GM18511 (cell line): Measurements from ENCODE around the gene ARHGEF1.
A peak's percentile ranks its signal among the peaks of the same experiment; 100 is the strongest.

Experiments used
- ATAC-seq: cut with Tn5 transposase; IDR thresholded peaks from one replicate; pipeline ENCODE4 v1.9.1; 2021; ENCODE audit warnings: mild to moderate bottlenecking, moderate library complexity; ENCODE audit not compliant: unreplicated experiment

Gene ARHGEF1, protein sequence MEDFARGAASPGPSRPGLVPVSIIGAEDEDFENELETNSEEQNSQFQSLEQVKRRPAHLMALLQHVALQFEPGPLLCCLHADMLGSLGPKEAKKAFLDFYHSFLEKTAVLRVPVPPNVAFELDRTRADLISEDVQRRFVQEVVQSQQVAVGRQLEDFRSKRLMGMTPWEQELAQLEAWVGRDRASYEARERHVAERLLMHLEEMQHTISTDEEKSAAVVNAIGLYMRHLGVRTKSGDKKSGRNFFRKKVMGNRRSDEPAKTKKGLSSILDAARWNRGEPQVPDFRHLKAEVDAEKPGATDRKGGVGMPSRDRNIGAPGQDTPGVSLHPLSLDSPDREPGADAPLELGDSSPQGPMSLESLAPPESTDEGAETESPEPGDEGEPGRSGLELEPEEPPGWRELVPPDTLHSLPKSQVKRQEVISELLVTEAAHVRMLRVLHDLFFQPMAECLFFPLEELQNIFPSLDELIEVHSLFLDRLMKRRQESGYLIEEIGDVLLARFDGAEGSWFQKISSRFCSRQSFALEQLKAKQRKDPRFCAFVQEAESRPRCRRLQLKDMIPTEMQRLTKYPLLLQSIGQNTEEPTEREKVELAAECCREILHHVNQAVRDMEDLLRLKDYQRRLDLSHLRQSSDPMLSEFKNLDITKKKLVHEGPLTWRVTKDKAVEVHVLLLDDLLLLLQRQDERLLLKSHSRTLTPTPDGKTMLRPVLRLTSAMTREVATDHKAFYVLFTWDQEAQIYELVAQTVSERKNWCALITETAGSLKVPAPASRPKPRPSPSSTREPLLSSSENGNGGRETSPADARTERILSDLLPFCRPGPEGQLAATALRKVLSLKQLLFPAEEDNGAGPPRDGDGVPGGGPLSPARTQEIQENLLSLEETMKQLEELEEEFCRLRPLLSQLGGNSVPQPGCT

DNA sequence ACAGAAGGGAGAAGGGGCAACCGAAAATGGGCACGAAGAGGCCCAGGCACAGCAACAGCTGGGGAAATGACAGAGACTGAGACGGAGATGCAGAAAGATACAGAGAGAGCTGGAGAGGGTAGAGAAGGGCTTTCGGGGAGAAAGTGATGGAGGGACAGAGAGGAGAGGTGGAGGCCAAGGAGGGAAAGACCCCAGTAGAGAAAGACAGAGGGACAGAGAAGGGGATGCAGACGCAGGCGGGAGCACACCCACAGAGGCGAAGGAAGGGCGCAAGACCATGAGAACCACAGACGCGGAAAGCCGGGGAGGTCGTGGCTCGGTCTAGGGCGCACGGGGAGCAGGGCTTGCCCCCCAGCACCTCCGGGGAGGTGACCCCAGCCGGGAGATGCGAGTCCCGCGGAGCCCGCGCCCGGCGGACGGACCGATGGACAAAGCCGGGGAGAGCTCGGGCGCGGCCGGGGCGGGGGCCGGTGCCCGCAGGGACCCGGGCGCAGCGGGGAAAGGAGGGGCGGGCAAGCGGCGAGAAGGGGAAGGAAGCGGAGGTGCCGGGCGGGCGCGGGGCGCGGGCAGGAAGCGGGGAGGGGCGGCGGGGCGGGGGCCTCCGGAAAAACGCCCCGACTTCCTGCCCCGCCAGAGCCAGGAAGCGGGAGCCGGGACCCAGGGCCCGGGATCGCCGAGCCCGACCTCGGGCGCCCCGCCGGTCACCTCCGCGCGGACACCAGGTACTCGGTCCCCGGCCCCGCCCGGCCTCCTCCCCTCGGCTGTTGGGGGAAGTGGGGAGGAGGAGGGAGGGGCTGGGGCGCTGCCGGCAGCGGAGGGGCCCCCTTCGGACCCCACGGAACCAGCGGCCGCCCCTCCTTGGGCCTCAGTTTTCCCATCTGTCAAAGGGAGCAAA lies at the start of gene ARHGEF1:
Gene ARHGEF1 (plus strand): TSS at position 617 of the 895 bp plus-strand sequence. CDS start 4,899 bp downstream, outside the sequence.
- no peak for ATAC-seq

DNA sequence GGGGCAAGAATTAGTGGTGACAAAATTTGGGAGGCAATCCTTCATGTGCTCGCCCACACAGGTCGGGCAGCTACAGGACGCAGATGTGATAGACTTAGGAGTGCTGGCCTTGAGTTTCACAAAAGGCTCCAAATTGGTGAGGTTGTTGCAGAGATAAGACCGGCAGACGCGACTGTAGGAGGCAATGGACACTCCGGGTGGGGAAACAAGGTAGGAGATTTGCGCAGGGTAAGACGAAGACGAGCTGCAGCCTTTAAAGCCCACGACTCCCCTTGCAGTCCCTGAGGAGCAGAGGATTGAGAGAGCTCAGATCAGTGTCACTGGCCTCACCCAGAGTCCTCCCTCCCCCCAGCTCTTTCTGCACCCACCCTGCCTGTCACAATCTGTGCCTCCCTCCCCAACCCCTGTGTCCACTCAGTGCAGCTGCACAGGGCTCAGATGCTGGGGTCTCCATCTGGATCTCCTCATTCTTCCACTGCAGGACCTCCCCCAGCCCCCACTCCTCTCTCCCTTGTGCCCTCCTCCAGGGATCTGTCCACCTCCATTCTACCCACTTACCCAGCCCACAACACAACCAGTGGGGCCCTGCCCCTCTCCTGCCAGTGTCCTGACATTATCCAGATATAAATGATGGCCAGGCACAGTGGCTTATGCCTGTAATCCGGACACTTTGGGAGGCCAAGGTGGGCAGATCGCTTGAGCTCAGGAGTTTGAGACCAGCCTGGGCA lies 44.8 kb upstream of the ARHGEF1 start:
- ATAC-seq: no peak

DNA sequence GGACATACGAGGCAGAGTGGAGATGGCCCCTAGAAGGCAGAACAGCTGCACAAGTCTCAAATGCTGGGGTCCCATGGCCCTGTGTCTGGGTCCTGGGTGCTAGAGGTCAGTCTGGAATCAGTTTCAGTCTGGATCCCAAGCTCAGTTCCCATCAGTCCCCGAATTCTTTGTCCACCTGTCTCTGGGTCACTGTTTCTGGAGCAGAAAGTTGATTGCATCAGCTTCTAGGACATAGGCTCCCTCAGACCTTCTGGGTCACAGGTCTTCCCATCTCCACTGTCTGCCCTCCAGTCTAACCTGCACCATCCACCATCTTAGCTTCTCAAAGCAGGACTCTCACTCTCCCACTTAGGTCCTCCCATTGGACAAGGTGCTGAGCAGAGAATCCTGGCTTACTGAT lies 43.8 kb upstream of the ARHGEF1 start:
- no peak for ATAC-seq

DNA sequence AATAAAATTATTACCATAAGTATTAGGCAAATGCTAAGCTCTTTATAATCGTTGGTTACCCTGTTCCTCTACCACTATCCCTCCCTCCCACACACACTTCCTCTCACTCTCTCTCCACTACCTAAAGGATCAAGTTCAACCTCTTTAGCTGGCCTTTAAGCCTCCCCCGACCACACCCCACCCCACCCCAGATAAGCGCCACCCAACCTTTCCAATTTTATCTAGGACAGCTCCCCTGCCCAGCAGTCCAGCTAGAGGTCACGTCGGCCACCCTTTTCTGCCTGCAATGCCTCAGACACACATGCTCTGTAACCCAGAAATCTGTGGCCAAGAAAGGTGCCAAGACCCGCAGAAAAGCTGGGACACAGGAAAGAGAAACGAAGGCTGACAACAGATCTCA lies 39.6 kb upstream of the ARHGEF1 start:
- no peak for ATAC-seq

DNA sequence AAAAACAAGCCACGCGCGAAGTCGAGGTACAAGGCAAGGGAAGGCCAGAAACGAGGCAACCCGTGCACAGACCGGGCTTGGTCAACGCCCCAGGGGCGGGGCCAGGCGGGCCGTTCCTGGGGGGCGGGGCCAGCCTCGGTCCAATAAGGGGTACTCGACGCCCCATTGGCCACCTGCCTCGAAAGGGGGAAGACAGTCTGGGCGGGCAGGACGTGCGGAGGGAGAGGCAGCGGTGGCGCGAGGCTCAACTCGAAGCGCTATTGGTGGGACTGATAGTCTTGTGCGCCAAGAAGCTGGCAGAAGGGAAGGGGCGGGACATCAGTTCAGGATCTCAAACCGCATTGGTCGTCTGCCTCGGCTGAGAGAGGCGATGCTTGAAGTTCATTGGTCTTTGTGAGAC lies 38.4 kb upstream of the ARHGEF1 start, which contains the start of gene LYPD4:
Gene LYPD4 (minus strand): TSS at position 83 of the 400 bp plus-strand sequence. CDS start 5,398 bp downstream, outside the sequence.
- ATAC-seq: no peak

DNA sequence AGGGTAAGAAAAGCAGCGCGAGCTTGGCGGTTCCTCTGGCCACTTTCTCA lies 38.2 kb upstream of the ARHGEF1 start, which contains the start of gene DMRTC2:
Gene DMRTC2 (plus strand): TSS at position 42 of the 50 bp plus-strand sequence. CDS start 2,387 bp downstream, outside the sequence.
- no peak for ATAC-seq

DNA sequence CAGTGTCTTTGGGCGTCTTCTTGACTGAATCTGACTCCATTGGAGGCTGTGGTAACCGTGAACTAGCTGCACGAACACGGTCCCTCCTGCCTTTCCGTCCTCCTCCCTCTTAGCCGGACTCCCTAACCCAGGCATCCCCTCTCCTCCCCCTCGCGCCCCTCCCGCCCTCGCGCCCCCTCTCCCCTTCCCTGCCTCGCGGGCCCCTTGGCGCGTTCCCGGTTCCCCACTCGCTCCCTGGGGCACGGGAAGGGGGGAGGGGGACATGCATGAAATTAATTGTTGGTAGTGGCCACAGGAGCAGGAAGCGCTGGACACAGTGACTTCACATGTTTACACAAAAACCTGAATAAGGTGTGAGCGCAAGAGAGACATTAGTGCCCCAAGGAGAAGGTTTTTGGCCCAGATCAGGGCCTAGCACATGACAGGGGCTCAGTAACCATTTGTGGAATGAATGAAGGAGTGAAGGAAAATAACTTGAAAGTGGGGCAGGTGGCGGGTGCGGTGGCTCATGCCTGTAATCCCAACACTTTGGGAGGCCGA lies 37.9 kb upstream of the ARHGEF1 start:
- no peak for ATAC-seq

DNA sequence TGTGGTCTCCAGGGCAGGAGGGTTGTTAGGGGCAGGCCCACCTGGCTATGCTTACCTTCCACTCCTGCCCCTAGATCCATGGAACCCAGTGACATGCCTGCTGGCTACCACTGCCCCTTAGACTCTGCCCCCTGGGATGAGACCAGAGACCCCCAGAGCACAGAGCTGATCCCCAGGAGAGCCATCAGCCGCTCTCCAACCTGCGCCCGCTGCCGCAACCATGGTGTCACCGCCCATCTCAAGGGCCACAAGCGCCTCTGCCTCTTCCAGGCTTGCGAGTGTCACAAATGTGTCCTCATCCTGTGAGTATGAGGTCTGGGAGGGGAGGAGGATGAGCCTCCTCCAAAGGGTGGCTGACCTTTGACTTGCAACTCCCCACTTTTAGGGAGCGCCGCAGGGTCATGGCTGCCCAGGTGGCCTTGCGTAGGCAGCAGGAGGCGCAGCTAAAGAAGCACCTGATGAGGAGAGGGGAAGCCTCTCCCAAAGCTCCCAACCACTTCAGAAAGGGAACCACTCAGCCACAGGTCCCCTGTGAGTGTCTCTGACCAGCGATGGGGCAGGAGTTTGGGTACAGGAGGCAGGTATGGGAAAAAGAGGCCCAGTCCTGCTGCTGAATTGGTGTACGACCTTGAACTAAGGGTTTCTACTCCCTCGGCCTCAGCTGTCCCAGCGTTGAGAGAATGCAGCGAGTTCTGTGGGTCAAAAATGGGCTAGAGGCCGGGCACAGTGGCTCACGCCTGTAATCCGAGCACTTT lies 35.5 kb upstream of the ARHGEF1 start:
- ATAC-seq: no peak

DNA sequence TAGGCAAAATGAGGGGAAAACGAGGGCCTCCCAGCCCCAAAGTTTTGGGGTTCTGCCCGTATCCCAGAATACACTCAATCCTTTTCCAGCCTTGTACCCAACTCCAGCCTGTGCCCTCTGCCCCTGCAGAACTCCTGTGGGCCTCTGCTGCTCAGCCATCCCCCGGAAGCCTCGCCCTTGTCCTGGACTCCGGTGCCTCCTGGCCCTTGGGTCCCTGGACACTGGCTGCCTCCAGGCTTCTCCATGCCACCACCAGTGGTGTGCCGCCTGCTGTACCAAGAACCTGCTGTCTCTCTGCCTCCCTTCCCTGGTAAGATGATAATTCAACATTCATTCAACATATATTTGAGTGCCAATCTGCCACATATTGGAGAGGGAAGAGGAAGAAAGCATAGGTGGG lies 34.3 kb upstream of the ARHGEF1 start:
- no peak for ATAC-seq

DNA sequence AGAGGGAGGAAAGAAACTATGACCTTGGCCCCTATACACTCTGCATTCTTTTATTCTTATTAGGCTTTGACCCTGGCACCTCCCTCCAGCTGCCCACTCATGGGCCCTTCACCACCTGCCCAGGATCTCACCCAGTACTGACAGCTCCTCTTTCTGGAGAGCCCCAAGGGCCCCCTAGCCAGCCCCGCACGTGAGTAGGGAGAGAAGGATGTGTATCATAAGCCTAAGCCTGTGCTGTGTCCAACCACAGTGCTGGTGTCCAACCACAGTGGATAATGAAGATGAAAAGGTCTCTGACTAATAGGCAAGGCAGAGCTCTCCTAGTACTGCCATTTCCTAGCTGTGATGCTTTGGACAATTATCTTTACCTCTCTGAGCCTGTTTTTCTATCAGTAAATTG lies 33.9 kb upstream of the ARHGEF1 start:
- no peak for ATAC-seq

DNA sequence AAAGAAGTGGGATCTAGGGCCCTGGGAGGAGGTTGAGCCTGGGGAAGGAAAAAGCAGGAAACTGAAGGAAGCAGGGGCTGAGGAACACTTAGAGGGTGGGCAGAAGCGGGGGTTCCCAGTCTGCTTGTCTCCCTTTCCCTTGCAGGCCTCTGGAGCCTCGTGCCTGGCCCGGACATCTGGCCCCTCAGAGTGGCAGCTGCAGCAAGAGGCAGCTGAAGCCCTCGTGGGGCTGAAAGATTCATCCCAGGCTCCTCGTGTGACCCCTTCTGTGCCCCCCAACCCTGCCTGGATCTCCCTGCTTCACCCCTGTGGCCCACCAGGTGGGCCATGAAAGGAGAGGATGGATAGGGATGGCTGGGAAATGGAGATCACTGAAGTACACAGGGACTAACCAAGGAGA lies 32.6 kb upstream of the ARHGEF1 start:
- ATAC-seq: no peak

DNA sequence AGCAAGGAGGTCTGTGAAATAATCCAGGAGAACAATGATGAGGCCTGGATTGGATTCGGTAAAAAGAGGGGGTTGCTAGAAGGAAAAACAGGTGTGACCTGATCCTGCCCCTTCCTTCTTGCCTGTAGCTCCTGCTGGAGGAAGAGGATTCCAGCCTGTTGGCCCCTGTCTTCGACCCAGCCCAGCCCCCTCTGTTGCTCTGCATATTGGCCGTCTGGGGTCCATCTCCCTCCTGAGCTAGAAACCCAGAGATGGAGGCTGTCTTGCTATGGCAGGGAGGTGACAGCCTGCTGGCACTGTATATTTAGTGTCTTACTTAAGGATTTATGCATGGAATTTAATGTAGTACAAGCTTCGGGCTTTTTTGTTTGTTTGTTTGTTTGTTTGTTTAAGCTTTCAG lies 31.5 kb upstream of the ARHGEF1 start:
- no peak for ATAC-seq

DNA sequence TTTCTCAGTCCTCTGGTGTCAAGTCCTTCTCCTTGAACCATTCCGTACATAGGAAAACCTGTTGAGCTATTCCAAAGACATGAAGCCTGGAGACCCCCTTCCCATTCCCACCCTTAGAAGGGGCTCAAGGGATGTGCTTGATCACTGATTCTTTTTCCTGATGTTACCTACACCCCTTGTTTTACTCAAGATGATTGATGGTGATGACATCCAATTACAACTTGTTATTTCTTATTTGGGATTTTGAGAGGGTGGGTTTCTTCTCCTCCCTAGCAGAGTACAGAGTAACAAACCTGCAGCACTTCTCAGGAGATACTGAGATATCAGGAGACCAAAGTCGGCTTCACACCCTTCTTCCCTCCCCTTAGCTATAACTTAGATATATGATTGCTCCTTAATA lies 29.6 kb upstream of the ARHGEF1 start:
- no peak for ATAC-seq

DNA sequence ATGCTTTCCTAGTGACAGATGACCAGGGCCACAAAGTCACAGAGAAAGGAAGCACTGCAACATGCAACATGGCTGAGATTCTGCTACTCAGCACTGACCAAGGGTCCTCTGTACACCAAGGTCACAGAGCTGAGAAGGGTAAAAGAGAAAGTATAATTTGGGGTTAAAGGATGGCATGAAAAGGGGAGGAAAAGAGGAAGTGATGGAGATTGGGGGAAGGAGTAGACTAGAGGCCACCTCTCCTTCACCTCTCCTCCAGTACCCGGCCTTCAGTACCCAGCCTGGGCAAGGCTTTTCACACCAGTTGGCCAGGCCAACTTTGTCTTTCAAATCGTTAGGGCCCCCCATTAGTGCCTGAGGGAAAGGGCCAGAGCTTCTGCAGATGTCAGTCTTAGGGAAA lies 29.2 kb upstream of the ARHGEF1 start:
- ATAC-seq: no peak

DNA sequence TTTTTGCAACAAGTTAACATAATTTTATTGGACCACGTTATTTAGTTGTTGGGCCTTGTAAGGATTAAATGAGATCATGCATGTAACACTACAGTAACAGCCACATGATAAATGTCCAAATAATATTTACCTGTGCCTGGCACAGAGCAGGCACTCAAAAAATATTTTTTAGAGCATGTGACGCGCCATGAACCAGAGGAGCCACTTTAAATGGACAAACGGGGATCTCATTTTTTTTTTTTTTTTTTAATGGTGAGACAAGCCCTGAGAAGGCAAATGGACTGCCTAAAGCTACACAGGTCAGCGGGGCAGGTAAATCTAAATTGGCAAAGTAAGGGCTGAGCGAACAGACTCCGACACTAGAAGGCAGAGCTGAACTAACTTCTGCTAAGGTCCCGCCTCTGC lies 23.8 kb upstream of the ARHGEF1 start:
- no peak for ATAC-seq

DNA sequence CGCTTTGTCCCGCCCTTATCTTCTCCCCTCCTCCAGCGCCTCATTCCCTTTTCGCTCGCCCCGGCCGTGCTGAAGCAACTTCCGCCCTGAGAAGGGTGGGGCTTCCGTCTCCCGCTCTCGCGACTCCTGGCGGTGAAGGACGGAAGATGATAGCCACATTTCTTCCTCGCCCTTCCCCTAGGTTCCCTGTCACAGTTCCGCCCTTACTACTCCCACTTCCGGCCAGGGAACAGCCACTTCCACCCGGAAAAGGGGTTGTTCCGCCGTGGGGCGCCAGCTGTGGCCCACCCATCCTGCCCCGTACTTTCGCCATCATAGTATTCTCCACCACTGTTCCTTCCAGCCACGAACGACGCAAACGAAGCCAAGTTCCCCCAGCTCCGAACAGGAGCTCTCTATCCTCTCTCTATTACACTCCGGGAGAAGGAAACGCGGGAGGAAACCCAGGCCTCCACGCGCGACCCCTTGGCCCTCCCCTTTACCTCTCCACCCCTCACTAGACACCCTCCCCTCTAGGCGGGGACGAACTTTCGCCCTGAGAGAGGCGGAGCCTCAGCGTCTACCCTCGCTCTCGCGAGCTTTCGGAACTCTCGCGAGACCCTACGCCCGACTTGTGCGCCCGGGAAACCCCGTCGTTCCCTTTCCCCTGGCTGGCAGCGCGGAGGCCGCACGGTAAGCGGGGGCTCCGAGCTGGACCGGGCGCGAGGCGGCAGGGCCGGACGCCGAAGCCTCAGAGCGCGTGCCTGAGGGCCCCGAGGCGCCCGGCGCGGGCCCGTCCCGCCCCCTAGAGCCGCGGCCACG lies 23.2 kb upstream of the ARHGEF1 start, which contains the start of gene RPS19:
Gene RPS19 (plus strand): TSS at position 638 of the 801 bp plus-strand sequence. CDS start 520 bp downstream, outside the sequence.
- ATAC-seq: peak; percentile 82

DNA sequence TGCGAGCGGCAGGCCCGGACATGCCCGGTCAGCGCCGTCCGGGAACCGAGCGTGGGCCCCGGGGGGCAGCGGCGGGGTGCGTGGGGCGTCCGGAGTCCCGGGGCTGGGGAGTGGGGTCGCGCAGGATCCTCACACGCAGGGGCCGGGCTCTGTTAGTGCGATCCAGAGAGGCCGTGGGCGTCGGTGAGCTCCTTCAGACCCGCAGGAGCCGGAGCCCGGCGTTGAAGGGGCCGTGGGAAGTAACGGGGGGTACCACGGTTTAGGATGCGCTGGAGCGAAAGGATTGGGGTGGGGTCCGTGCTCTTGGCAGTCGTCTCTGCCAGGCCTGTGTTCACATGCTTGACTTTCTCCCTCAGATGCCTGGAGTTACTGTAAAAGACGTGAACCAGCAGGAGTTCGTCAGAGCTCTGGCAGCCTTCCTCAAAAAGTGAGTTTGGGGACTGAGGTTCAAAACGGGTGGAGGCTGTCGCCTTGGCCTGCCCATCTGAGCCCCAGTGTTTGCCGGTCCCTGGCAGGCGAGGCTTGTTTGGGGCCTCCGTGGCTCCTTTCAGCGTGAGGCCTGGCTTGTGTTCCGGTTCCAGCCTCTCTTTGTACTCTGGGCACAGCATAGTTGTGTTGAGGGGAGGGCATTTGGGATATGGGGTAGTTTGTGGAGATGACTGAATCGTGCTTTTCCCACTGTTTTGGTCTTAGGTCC lies 22.4 kb upstream of the ARHGEF1 start:
- no peak for ATAC-seq

DNA sequence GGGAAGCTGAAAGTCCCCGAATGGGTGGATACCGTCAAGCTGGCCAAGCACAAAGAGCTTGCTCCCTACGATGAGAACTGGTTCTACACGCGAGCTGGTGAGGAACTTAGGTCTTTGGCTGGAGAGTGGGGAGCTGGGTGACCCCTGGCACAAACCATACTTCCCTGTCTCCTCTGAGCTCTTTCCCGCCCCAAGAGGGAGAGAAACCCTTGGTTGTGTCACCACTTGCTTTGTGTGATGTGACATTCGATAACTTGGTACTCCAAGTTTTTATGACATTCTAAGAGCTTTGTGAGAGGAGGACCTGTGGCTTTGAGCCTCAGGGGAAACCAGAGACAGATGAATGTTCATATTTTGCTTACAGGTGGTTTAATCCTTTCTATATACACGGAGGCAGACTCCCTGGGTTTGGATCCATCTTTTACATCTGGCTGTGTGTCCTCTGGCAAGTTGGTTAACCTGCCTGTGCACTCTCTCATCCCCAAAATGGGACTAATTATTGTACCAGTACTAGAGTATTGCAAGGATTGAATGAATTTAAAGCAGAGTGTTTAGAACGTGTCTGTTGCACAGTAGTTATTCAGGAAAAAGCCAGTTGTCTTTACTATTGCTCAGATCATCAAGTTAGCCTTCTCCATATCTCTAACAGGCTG lies 21.7 kb upstream of the ARHGEF1 start:
- no peak for ATAC-seq
